Smooth muscle cell of trachea (primary cell): Measurements from ENCODE around the gene DDX39A. TPM values are rescaled to one million over a fixed set of nuclear protein-coding genes. Genes with fewer than 3 reads are reported as not detected.

Experiments
- total RNA-seq: library from RNA; depleted of rRNA; stranded (reverse); fragments of >200 nt; gene quantifications from 2 replicates; pipeline ENCODE4 v1.2.1, GENCODE V29; 2014

Gene DDX39A
- total RNA-seq: 48.3 and 118 TPM in 2 replicates

GRCh38 chr19:14419106-14419813 lies at the start of gene DDX39A:
Gene DDX39A (minus strand): TSS chr19:14419341. CDS start chr19:14413220, 6,121 bp downstream.

GRCh38 chr19:14432791-14433553 lies 13.8 kb upstream of the DDX39A start, which contains the start of gene PKN1:
Gene PKN1 (plus strand): TSS chr19:14433306. CDS start chr19:14433522, 216 bp downstream.

Other genes starting within 250 kb of the DDX39A start
- 2.0 and 5.0 TPM in 2 replicates for gene ADGRL1, start 213.2 kb downstream of the DDX39A start, total RNA-seq
- 30.9 and 32.6 TPM in 2 replicates for gene ADGRE5, start 37.9 kb downstream of the DDX39A start, total RNA-seq
- gene PKN1, start 14.0 kb upstream of the DDX39A start, total RNA-seq: 188 and 245 TPM in 2 replicates
- gene PTGER1, start 56.0 kb upstream of the DDX39A start, total RNA-seq: 5.4 and 5.6 TPM in 2 replicates
- 129 and 152 TPM in 2 replicates for gene GIPC1, start 76.8 kb upstream of the DDX39A start, total RNA-seq
- gene DNAJB1, start 99.1 kb upstream of the DDX39A start, total RNA-seq: 52.5 and 91.3 TPM in 2 replicates
- gene TECR, start 110.3 kb upstream of the DDX39A start, total RNA-seq: 28.8 and 38.5 TPM in 2 replicates
- gene NDUFB7, start 152.7 kb upstream of the DDX39A start, total RNA-seq: 188 and 247 TPM in 2 replicates
- under 0.01 TPM in 2 replicates for gene CLEC17A, start 163.7 kb upstream of the DDX39A start, total RNA-seq